ENCODE results near the gene LTBP1.

The LTBP1 gene

DNA sequence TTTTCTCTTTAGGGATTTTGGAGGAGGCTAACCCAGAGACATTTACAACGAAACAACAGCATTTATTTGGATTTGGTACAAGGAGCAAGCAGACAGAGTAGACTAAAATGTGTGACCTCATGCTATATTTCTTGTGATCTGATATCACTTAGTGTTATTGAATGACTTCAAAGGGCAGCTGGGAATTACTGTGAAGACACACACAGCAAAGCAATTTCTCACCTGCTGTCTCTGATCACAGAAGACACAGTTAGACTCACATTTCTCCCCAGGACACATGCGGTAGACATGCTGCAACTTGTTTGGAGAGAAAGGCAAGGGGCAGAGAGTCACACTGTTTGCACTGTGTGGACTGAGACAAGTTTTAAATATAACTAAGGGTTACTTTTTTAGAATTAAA, 67.5 kb downstream of the LTBP1 start:
- no peak for DNase-seq

DNA sequence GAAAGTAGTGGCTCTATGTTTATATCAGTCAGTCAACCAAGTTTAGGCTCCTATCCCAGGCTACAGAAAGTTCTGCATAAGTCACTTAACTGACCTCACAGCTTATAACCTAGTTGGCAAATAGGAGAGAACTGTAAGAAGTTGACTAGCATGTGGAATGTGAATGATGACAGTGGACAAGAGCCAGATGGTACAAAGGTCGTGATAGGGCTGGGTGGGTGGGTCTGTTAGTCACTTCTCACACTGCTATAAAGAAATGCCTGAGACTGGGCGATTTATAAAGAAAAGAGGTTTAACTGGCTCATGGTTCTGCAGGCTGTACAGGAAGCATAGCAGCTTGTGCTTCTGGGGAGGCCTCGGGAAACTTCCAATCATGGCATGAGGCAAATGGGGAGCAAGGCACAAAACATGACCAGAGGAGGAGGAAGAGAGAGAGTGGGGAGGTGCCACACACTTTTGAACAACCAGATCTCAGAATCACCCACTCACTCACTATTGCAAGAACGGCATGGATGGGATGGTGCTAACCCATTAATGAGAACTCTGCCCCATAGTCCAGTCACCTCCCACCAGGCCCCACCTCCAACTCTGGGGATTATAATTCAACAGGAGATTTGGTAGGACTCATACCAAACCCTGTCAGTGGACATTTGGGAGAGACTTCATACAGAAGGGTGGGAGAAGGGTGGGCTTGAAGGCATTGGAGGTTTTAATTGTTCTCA, 68.8 kb downstream of the LTBP1 start:
- DNase-seq, result no peak

DNA sequence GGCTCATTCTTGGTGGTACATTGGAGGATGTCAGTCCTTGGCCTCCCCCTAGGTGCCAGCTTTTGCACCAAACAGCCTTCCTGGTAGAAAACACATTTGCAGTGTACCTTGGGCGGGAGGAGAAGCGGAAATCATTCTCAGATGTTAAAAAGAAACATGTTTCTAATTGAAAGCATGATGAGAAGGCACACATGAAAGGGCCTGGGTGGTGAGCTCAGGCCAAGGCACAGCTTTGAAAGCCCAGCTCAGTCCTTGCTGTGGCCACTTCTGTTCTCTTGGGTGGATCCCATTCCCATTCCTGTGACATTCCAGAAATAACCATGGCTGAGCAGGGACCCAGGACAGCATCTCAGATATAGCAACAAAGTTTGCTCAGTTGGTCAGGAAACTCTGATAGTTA, 71.5 kb downstream of the LTBP1 start:
- no peak for DNase-seq

DNA sequence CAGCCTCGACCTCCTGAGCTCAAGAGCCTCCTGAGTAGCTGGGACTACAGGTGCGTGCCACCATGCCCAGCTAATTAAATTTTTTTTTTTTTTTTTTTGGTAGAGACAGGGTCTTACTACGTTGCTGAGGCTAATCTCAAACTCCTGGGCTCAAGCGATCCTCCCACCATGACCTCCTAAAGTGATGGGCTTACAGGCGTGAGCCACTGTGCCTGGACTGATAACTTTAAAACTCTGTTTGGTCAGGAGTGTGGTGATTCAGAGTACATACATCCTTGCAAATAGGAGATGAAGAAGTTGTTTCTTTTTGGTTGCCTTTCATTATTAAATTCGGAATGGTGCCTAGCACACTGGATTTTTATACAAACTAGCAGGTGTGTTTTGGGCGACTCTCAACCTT, 73.0 kb downstream of the LTBP1 start:
- no peak for DNase-seq

DNA sequence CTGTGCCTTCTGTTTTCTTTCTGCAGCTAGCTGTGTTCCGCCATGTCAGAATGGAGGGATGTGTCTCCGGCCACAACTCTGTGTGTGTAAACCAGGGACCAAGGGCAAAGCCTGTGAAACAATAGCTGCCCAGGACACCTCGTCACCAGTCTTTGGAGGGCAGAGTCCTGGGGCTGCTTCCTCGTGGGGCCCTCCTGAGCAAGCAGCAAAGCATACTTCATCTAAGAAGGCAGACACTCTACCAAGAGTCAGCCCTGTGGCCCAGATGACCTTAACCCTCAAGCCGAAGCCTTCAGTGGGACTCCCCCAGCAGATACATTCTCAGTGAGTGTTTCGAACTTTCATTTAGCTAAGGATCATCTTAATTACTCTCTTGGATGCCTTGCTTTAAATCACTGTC, 74.1 kb downstream of the LTBP1 start:
- no peak for DNase-seq

DNA sequence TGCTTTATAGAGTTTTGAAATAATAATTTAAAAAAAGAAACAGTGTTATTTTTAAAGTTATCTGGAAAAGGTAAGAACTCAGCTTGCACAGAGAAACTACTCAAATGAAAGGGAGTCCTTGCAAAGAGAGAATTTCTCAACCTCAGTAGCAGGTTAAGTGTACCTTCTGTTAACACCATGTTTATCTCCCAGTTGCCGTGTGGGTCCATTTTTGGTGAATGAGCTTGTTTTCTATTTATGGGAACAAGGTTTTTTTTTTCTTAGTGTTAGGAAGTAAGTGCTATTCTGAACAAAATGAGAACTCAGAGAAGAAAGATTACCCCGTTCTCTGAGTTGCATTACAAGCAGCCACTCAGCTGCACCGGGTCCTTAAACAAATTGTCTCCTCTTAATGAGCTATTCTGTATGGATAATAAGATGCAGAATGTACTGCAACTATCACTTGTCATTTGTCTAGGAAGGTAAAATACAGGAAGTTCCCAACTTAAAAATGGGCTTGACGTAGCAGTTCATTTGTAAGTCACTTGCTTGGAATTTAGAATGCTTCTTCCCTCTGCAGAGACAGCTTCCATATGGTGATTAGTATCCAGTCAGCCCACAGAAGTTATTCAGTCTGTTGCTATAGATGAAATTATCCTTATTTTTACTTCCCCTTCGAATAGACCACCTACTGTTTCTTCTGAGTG, 74.9 kb downstream of the LTBP1 start:
- peak; percentile 33 for DNase-seq

DNA sequence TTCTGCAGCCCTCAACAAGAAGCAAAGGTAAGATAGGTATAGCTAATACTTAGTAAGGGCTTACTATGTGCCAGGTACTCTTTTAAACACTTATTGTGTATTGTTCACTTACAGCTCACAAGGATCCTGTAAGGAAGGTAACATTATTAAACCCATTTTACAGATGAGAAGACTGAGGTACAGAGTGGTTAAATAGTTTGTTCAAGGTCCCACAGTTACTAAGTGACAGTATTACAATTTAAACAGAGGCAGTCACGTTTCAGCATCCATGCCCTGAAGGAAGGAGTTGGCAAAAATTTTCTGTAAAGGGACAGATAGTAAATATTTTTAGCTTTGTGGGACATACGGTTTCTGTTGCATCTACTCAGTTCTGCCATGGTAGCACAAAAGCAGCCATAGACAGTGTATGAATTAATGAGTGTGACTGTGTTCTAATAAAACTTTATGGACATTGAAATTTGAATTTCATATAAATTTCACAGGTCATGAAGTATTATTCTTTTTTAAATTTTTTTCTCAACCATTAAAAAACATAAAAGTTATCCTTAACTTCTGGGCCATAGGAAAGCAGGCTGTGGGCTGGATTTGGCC, 75.7 kb downstream of the LTBP1 start:
- DNase-seq, result no peak

DNA sequence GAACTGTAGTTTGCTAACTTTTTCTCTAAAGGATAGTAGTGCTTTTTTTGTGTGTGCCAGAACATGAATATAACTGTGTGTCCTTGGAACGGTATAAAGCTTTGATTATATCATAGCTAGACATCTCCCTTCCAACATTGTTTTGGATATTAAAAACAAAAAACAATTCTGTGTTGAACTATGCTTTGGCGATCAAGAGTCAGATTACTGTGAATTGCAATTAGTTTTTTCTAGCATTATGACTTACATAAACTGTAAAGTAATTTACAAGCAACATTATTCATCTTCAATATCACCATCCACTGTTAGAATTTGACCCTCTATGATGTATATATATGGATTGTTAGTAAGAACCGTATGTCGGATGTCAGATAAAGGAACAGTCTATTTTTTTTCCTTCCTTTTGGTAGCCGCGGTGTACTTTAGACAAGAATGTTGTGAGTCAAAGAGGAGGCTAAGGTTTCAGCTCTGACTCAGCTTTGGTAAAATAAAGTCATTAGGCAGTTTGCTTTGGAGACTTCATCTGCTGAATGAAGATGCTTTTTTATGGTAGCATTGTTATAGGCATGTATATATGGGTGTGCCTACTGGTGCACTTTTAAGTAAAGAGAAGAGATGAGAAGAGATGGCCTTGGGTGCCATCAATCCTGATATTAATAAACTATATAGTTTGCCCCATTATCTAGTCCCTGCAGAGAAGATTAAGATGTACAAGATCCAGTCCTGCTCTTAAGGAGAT, 76.4 kb downstream of the LTBP1 start:
- peak; percentile 90 for DNase-seq

DNA sequence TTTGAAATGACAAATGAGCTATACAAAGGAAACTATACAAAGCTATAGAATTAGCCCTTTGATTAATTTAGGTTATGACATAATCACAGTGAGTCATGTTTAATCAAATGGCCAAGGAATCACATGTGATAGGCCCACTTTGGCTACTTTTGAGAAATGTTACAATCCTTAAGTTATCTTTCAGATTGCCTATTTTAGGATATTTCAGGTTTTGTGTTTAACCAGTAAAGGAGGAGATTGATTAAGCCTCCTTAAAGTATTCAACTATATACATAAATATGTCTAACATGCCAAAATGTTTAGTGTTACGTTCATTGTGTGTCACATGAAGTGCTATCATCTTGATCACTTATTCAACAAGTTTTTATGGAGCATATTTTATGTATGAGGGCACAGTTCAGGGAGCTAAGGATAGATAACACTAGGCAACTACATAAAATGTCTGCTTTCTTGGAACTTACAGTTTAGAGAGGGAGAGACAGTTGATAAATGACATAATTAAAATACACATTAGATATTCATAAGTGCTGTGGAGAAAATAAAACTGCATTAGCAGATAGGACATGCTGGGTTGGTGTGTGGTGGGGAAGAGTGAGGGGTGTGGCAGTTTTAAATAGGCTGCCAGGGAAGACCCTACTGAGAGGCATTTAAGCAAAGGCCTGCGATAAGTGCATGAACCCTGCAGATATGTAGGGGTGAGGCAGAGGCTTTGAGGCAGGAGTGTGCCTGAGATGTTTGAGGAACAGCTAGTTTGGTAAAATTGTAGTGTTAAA, 77.2 kb downstream of the LTBP1 start:
- peak; percentile 51 for DNase-seq

DNA sequence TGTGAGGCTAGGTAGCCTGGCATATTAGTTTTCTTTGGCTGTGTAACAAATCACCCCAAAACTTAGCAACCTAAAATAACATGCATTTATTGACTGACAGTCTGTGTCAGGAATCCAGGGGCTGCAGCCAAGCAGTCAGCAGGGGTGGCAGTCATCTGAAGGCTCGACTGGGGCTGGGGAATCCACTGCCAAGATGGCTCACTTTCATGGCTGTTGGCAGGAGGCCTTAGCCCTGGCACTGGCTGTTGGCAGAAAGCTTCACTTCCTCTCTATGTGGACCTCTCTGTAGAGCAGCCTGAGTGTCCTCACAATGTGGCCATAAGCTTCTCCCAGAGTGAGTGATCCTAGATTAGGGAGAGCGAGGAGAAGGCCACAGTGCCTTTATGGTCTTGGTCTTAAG, 78.0 kb downstream of the LTBP1 start:
- DNase-seq, result no peak

DNA sequence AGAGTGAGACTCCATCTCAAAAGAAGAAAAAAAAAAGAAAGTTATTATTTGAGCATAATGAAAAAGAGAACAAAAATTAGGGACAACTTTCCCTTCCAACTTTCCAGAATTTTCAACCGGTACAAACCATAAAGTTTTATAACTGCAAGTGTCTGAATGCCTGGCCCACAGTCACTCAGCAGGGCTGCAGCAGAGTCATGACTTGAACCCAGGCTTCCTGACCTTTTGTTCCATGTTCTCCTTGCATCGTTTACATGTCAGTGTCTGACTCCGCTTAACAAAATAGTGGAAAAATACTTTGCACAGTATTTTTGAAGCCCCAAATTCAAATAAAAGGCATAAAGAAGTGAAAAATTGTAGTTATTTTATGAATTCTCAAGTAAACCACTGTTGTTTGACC, 82.7 kb downstream of the LTBP1 start:
- DNase-seq, result no peak

DNA sequence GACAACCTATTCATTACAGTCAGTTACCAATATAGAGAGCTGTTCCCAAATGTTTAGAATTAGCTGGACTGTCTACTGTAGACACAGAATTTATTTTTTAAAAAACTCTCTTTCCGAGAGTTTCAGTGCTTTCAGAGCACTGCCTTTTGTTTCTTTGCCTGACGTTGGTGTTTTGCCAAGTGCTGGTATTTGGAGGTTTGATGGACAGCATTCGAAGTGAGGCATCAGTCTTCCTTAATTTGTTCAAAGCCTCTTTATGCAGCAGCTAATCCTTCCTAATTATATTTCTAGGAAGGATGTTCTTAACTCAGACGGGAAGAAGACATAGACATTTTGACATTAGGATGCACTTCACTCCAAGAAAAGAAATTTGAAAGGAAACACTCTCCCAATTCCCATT, 83.2 kb downstream of the LTBP1 start:
- DNase-seq, result no peak

DNA sequence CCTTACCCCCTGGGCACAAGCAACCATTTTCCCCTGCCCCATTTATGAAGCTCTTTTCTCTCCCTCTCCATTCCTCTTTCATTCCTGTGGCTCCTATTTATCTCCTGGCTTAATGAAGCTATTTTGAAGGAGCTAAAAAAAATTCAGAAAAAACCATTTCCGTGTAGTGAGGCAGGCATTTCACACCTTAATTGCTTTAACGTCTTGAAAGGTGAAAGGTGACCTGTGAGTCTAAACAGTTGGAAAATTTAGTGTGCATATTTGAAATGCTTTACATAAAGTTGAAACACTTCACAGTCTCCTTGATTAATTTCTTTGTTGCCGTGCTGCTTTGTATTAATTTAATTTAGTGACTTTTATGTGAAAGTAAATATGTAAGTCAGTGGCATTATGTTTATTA, 83.6 kb downstream of the LTBP1 start:
- DNase-seq, result no peak

DNA sequence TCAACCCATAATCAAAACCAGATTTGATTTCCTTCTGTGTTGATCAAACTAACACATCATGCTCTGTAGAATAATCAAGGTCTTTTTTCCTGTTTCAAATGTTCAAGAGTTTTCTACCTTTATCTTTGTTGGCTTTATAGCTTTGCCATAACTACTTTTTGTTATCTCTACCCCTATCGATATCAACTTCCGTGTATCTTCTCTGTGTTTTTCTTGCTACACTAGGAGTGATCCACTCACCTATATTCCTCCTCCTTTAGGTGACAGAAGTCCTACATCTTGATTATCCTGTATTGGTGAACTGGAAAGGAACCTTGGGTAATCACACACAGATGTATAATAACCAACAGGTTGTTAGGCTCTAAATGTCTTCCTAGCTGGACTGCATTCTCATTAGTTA, 85.5 kb downstream of the LTBP1 start:
- no peak for DNase-seq

DNA sequence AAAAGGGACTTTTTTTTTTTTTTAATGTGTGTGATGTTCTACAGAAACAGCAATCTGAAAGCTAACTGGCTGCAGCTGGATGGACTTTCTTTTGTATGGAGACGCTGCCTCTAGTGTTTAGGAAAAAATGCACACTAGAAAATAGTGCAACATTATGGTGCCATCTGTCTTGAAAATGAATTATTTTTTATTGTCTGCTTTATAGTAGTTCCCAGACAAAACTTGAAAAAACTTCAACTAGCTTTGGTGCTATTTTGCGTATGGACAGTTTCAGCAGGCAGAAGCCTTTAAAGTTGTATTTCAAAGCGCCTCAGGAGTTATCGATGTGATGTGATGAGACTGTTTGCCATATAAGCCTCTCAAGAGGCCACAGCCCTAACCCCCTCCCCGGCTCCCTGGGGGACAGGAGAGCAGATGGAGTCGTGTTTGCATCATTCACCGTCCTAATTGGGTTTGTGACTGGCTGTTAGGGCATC, 86.9 kb downstream of the LTBP1 start:
- DNase-seq, result peak; percentile 77

DNA sequence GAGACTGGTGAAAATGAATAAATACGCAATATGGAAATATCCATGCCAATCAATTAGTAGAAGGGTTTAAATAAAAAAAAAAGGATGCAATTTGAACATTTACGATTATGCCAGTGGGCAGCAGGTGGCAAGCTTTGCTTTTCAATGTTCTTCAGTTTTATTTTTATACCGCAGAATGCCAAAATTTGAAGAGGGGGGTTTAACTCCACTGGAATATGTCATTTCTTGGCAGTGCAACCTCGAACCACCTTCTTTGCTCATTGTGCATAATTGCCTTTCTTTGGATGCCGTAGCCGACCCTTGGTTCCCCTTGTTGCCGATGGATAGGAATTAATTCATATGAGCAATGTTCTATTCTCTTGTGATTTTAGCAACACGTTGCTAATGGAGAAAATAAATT, 88.0 kb downstream of the LTBP1 start:
- peak; percentile 49 for DNase-seq

DNA sequence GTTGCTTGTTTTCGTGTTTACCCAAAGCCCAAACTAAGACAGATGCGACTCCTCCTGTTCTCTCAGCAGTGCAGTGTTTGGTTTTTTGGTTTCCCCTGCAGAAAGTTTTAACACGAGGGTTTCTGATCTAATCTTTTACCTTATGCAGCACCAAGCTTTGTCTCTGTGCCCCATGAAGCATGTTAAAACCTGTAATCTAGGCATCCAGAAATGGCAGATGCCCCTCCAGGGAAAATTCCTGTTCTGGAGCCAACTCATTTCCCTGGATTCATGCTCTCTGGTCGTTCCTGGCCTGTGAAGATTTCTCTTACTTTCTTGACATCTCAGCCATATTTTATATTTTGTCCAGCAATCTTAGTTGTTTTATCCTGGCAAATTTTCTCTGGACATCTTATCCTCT, 91.5 kb downstream of the LTBP1 start:
- DNase-seq, result no peak

DNA sequence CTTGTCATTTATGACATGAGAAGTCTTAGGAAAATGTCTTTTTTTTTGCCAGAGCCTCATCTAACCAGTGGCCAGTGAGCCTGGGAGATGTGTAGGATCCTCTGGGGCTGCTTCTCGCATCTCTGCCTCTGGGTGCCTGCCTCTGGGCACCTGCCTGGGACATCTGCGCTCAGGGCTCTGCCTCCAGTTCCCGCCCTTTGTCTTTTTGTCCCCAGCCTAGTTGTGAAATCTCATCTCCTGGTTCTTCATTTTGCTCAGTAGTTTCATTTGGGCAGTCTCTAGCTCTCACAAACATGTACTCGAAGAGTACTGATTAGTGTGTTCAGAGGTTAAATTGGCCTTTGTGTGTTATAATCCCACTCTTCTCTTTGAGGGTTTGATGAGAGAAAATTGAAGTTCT, 92.0 kb downstream of the LTBP1 start:
- no peak for DNase-seq

DNA sequence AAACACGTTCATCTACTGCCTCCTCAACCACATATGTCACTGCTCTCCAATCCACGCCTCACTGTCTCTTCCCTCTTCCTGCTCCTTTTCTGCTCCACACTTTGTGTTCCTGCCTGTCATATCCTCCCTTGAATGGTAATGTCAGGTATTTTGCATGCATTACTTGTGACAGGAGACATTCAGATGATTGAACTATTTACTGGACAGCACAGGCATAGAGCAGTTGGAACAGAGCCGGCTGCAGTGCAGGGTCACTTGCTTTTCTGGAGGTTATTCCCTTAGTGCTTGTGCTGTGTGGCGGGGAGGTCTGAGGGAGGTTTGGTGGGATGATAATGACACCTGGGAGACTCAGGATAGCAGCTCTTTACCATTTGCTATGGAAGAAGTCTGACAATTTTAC, 93.8 kb downstream of the LTBP1 start:
- DNase-seq, result no peak

DNA sequence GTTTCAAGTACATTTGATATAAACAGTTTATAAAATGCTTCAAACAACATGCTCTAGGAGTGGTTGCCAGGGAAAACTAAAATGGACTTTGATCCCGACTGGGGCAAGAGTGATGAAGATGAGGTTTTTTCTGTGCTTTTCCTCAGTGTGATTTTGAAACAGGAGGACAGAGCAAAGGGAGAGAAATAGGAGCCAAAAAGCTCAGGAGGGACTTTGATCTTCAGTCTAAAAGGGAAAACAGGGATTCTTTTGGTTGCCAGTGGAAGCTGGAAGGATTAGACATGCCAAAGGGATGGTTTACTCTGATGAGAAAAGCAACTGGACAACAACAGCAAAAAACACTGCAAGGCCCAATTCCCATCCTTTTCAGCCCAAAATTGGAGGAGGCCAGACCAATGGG, 95.5 kb downstream of the LTBP1 start:
- no peak for DNase-seq

DNA sequence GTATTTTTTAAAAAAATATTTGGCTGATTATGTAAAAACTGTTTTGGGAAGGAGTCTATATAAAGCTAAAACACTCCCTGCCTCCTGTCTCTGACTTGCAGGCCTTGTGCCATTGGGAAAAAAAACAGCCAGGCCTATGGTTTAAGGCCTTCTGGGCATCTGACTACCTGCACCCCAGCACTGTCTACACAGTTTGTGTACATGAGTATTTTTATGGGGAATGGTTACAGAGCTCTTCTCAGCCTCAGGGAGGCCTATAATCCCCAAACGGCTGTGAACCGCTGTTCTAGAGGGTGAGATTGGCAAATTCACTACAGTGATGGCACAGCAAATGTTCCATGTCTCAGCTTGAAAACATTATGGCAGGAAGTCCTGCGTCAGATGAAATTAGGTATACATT, 96.1 kb downstream of the LTBP1 start:
- no peak for DNase-seq

DNA sequence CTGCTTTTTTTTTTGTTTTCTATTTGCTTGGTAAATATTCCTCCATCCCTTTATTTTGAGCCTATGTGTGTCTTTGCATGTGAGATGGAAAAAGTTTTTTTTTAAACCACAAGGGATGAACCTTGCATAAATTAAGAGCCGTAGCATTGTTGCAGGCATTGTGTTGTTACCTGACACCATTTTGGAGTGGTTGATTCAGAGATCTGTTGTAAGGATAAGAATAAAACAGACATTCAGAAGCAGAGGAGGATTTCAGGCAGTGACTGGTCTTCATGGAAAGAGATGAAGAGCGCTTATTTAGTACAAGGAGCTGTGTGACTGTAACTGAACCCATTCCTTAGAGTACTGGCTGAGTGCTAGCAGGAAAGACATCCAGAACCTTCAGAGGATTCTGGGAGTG, 101.2 kb downstream of the LTBP1 start:
- no peak for DNase-seq
